Activated T-cell treated with anti-CD3 and anti-CD28 coated beads, Interleukin-2, amount 50 U/mL, for 4 hours (primary cell): ENCODE measurements around the gene ZNF428. TPM values are rescaled to one million over a fixed set of nuclear protein-coding genes. Genes with fewer than 3 reads are reported as not detected.
A peak's percentile ranks its signal among the peaks of the same experiment; 100 is the strongest.
"Not testable (repeated sequence)": the region's sequence is repeated elsewhere in the genome, so short reads cannot be mapped to it uniquely, and the experiment has no call there.

Source experiments
- ATAC-seq, 2 donors: fragments of 200-7000 bp; cut with Tn5 transposase; one replicate each; pipeline ENCODE4 v1.10.0; 2021
- DNase-seq: peaks from one replicate; pipeline ENCODE4 v3.0.0-alpha.2; 2020
- H3K27me3 Mint-ChIP-seq: one replicate; pipeline ENCODE4 v1.8.0; 2021; ENCODE audit warnings: low read depth, mixed read lengths
- H3K36me3 Mint-ChIP-seq: one replicate; pipeline ENCODE4 v1.8.0; 2022; ENCODE audit warnings: mixed read lengths; ENCODE audit not compliant: insufficient read depth
- H3K4me1 Mint-ChIP-seq: one replicate; pipeline ENCODE4 v1.8.0; 2021; ENCODE audit warnings: low read depth, mixed read lengths
- H3K4me3 Mint-ChIP-seq: one replicate; pipeline ENCODE4 v1.8.0; 2021; ENCODE audit warnings: mild to moderate bottlenecking, moderate library complexity, mixed read lengths
- H3K9me3 Mint-ChIP-seq: one replicate; pipeline ENCODE4 v1.8.0; 2021; ENCODE audit warnings: mixed read lengths
- total RNA-seq, 3 donors: library from RNA; stranded (reverse); gene quantifications; one replicate each; pipeline ENCODE4 v1.2.1, GENCODE V29; 2021

ZNF428 gene
- total RNA-seq, 3 donors from 2014 or later: 20.6 to 27.6 (median 25.5) TPM

- H3K9me3 Mint-ChIP-seq: no peaks in the 10 kb centered on the region
- no peaks in the 10 kb centered on the region for H3K27me3 Mint-ChIP-seq
- DNase-seq: peak; percentile 100
- peaks cover 34% of the 10 kb centered on the region for H3K4me1 Mint-ChIP-seq
- peak; percentile 84 for ATAC-seq
- H3K36me3 Mint-ChIP-seq: peaks cover 12% of the 10 kb centered on the region
- H3K4me3 Mint-ChIP-seq: peak within 1 kb of the TSS; percentile 99
Measured at GRCh38 chr19:43595999-43596841, 23.2 kb downstream of the ZNF428 start, which contains the start of the genes IRGQ and ZNF576. Gene IRGQ, minus strand, starts transcription at chr19:43596134. Its CDS starts 796 bp downstream, at chr19:43595338. Gene ZNF576, plus strand, starts transcription at chr19:43596595. Its CDS starts 514 bp downstream, at chr19:43597109.

GRCh38 chr19:43595605-43595998, 23.8 kb downstream of the ZNF428 start:
- H3K4me1 Mint-ChIP-seq: peaks cover 34% of the 10 kb centered on the region
- ATAC-seq: peak; percentile 18 to 19
- no peak for DNase-seq
- H3K27me3 Mint-ChIP-seq: no peaks in the 10 kb centered on the region
- H3K4me3 Mint-ChIP-seq: peak overlapping the region; percentile 99
- no peaks in the 10 kb centered on the region for H3K9me3 Mint-ChIP-seq
- peaks cover 16% of the 10 kb centered on the region for H3K36me3 Mint-ChIP-seq

DNA sequence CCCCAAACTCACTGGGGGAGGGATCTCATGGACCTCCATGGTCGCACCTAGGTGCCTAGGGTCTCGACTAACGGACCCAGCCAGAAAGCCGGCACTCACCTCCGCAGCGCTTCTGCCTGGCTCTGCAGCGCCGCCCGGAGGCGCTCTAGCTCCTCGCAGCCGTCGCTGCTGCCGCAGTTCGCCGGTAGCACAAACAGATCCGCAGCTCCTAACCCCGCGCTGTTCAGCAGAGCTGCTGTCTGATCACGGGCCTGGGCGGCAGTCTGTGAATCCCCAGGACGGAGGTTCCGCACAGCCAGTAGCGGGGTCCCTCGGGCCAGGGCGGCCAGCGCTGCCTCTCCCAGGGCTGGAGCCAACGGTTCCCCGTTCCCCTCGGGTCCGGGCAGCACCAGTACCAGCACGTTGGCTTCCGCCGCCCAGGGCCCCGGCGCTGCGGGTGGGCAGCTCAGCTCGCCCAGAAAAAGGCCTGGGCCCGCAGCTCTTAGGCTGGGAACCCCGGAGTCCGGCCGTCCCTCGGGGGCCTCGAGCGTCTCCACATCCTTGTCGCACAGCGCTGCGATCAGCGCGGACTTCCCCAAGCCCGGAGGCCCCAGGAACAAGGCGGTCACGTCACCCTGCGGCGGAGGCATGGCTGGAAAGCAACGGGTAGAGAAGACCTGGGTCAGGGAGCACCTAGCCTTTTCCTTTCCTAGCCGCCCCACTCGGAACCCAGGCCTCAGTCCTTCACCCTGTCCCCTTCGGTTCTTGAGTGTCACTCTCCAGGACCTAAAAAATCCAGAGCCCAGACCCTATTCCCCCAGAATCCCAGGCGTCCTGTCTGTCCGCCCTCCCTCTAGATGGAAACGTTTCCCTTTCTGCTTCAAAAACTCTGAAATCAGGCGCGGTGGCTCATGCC, 24.5 kb downstream of the ZNF428 start:
- no peaks in the 10 kb centered on the region for H3K9me3 Mint-ChIP-seq
- H3K4me1 Mint-ChIP-seq: peaks cover 38% of the 10 kb centered on the region
- DNase-seq: peak; percentile 63
- peaks cover 18% of the 10 kb centered on the region for H3K36me3 Mint-ChIP-seq
- H3K27me3 Mint-ChIP-seq: no peaks in the 10 kb centered on the region
- H3K4me3 Mint-ChIP-seq: peak overlapping the region; percentile 99
- peak; percentile 61 to 65 for ATAC-seq

GRCh38 chr19:43594081-43594697, 25.2 kb downstream of the ZNF428 start:
- H3K4me1 Mint-ChIP-seq: peaks cover 43% of the 10 kb centered on the region
- H3K27me3 Mint-ChIP-seq: no peaks in the 10 kb centered on the region
- peaks cover 21% of the 10 kb centered on the region for H3K36me3 Mint-ChIP-seq
- H3K9me3 Mint-ChIP-seq: no peaks in the 10 kb centered on the region
- ATAC-seq (no peak), DNase-seq (no peak)
- peak overlapping the region; percentile 99 for H3K4me3 Mint-ChIP-seq

GRCh38 chr19:43592800-43593350, 26.6 kb downstream of the ZNF428 start:
- no peaks in the 10 kb centered on the region for H3K27me3 Mint-ChIP-seq
- H3K9me3 Mint-ChIP-seq: no peaks in the 10 kb centered on the region
- H3K36me3 Mint-ChIP-seq: peaks cover 21% of the 10 kb centered on the region
- DNase-seq: no peak
- no peak for ATAC-seq
- H3K4me1 Mint-ChIP-seq: peaks cover 32% of the 10 kb centered on the region
- H3K4me3 Mint-ChIP-seq: no peak overlapping the region

- Mint-ChIP-seq H3K36me3 (peaks cover 21% of the 10 kb centered on the region), H3K9me3 (no peaks in the 10 kb centered on the region), H3K4me3 (no peak overlapping the region), H3K27me3 (no peaks in the 10 kb centered on the region), H3K4me1 (peaks cover 24% of the 10 kb centered on the region)
- no peak for ATAC-seq
- DNase-seq: no peak
Measured at GRCh38 chr19:43591904-43592772, 27.3 kb downstream of the ZNF428 start.

DNA sequence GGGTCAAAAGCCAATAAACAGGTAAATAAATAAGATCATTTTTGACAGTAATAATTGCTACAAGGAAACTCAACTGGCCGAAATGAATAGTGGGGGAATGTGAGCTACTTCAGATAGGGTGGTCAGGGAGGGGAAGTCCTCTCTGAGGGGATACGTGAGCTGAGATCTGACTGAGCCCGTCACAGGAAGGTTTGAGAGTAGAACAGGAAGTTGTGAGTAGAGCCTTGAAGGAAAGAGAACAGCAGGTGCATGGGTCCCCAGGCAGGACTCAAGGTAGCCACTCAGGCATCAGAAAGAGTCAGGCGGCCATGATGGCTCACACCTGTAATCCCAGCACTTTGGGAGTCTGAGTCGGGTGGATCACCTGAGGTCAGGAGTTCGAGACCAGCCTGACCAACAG, 29.8 kb downstream of the ZNF428 start:
- Mint-ChIP-seq H3K9me3 (no peaks in the 10 kb centered on the region), H3K36me3 (peaks cover 28% of the 10 kb centered on the region), H3K4me3 (no peak overlapping the region), H3K27me3 (no peaks in the 10 kb centered on the region), H3K4me1 (peaks cover 17% of the 10 kb centered on the region)
- ATAC-seq: no peak
- DNase-seq: no peak

DNA sequence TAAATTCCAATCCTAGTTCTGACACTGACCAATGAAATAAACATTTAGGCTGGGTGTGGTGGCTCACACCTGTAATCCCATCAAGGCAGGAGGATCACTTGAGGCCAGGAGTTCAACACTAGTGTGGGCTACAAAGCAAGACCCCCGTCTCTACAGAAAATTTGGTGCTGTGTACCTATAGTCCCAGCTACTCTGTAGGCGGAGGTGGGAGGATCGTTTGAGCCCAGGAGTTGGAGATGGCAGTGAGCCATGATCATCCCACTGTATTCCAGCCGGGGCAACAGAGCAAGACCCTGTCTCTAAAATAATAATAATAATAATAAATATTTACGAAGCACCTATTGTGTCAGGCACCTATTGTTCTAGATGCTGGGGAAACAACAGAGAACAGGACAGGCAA, 30.2 kb downstream of the ZNF428 start:
- no peaks in the 10 kb centered on the region for H3K27me3 Mint-ChIP-seq
- no peak for ATAC-seq
- H3K9me3 Mint-ChIP-seq: no peaks in the 10 kb centered on the region
- peaks cover 18% of the 10 kb centered on the region for H3K4me1 Mint-ChIP-seq
- no peak for DNase-seq
- H3K4me3 Mint-ChIP-seq: no peak overlapping the region
- H3K36me3 Mint-ChIP-seq: peaks cover 28% of the 10 kb centered on the region

GRCh38 chr19:43587029-43587428, 32.4 kb downstream of the ZNF428 start:
- peaks cover 15% of the 10 kb centered on the region for H3K4me1 Mint-ChIP-seq
- not testable (repeated sequence) for DNase-seq, H3K27me3 Mint-ChIP-seq, H3K4me3 Mint-ChIP-seq, H3K9me3 Mint-ChIP-seq, ATAC-seq
- H3K36me3 Mint-ChIP-seq: peaks cover 16% of the 10 kb centered on the region

GRCh38 chr19:43586346-43586745, 33.1 kb downstream of the ZNF428 start:
- DNase-seq (no peak), ATAC-seq (no peak)
- Mint-ChIP-seq H3K27me3 (no peaks in the 10 kb centered on the region), H3K4me3 (no peak overlapping the region), H3K4me1 (peaks cover 15% of the 10 kb centered on the region), H3K36me3 (peaks cover 16% of the 10 kb centered on the region), H3K9me3 (no peaks in the 10 kb centered on the region)

DNA sequence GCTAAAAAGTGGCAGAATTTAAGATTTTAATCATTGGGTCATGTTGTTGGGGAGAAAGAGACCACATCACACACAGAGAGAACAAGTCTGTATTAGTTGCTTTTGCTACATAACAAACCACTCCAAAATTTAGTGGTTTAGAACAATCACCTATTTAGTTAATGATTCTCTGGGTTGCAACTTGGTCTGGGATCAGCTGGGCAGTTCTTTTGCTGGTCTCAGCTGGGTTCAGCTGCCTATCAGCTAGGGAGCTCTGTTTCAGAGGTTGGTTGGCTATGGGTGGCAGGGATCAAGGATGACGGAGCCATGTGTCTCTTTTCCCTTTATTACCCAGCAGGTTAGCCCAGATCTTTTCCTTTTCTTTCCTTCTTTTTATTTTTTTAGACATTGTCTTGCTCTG, 34.9 kb downstream of the ZNF428 start:
- H3K9me3 Mint-ChIP-seq: no peaks in the 10 kb centered on the region
- DNase-seq: no peak
- H3K4me1 Mint-ChIP-seq: peaks cover 13% of the 10 kb centered on the region
- H3K27me3 Mint-ChIP-seq: no peaks in the 10 kb centered on the region
- H3K36me3 Mint-ChIP-seq: peaks cover 7% of the 10 kb centered on the region
- no peak for ATAC-seq
- no peak overlapping the region for H3K4me3 Mint-ChIP-seq

DNA sequence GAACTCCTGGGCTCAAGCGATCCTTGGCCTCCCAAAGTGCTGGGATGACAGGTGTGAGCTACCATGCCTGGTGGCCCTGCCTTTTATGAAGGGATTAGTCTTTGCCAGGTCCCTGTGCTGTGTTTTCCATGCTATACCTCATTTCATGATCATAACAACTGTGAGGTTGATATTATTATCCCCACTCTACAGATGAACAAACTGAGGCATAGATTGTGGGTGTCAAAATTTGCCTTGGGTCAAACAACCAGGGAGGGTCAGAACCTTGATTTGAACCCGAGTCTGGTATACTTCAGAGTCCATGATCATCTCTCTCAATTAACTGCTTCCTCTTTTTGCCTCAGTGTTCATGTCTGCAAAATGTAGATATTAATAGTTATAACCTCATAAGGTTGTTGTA, 36.9 kb downstream of the ZNF428 start:
- H3K4me3 Mint-ChIP-seq: no peak overlapping the region
- H3K27me3 Mint-ChIP-seq: no peaks in the 10 kb centered on the region
- peaks cover 7% of the 10 kb centered on the region for H3K36me3 Mint-ChIP-seq
- DNase-seq: no peak
- H3K4me1 Mint-ChIP-seq: peaks cover 13% of the 10 kb centered on the region
- ATAC-seq: no peak
- H3K9me3 Mint-ChIP-seq: no peaks in the 10 kb centered on the region

- no peak for ATAC-seq
- H3K27me3 Mint-ChIP-seq: no peaks in the 10 kb centered on the region
- peaks cover 7% of the 10 kb centered on the region for H3K36me3 Mint-ChIP-seq
- peaks cover 16% of the 10 kb centered on the region for H3K4me1 Mint-ChIP-seq
- DNase-seq: no peak
- H3K4me3 Mint-ChIP-seq: no peak overlapping the region
- H3K9me3 Mint-ChIP-seq: no peaks in the 10 kb centered on the region
Measured at GRCh38 chr19:43581467-43581866, 38.0 kb downstream of the ZNF428 start.
